DMS114 treated with DMSO at 0.1 percent for 48 hours (cell line): ENCODE measurements around the gene MLPH.

Source experiments
- DNase-seq: peaks from one replicate; lab custom pipeline; 2025; ENCODE audit not compliant: unreplicated experiment; lab: John Stamatoyannopoulos, UW

The MLPH gene

DNA sequence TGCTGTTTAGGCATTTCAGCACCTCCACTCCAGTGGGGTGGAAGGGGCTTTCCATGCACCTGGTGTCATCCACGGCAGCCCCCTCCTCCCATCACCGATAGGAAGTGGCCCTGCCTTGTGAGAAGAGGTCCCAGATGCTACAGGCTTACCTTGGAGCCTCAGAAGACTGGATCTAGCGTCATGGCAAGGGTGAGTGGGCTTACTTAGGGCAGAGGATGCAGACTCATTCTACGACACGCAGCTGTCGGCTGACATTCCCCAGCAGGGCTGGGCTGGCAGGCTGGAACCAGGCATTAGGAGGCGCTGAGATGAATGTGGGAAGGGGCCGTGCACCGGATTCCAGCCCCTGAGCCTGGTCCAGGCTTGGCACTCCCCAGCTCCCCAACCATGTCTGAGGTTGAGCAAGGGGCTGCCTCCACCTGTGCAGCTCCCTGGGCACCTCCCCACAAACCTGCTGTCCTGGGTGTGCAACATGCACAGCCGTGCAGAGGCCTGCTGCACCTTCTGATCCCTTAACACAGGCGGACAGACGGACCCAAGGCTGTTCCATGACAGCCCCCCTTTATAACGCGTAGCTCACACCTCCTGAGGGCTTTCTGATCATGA is 77.6 kb downstream of the MLPH start:
- no peak for DNase-seq

DNA sequence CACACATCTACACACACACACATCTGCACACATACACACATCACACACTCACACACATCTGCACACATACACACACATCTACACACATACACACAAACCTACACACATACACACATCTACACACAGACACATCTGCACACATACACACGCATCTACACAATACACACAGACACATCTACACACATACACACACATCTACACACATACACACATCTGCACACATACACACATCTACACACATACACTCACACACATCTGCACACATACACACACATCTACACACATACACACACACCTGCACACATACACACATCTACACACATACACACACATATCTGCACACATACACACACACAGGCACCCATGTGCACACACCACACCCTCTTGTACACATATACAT is 78.9 kb downstream of the MLPH start:
- DNase-seq, result no peak

DNA sequence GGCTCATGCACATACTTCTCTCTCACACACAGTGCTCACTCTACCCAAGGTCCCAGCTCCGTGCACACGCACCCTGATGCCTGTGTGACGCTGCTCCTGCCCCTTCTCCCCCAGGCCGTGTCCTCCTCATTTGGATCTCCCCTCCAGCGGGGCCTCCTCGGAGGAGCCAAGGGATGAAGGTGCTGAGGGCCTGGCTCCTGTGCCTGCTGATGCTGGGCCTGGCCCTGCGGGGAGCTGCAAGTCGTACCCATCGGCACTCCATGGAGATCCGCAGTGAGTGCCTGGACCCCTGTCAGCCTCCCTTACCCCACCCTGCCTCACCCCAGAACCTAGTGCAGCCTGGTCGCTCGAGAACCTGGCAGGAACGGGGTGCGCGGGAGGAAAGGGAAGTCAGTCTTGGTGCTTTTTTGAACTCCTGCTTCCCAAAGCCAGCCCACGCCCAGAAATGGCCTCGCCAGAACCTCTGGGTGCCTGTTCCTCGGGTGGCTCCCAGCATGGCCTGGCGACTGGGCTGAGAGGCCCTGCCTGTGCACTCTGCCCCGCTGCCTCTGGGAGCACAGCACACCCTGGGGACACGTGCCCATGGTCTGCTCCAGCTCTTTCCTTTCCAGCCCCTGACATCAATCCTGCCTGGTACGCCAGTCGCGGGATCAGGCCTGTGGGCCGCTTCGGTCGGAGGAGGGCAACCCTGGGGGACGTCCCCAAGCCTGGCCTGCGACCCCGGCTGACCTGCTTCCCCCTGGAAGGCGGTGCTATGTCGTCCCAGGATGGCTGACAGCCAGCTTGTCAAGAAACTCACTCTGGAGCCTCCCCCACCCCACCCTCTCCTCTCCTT is 79.6 kb downstream of the MLPH start, which contains the start of gene PRLH:
Gene PRLH, plus strand, starts transcription at position 174 of the 835 bp plus-strand sequence. Its CDS starts 0 bp downstream, at position 174.
- DNase-seq, result no peak

DNA sequence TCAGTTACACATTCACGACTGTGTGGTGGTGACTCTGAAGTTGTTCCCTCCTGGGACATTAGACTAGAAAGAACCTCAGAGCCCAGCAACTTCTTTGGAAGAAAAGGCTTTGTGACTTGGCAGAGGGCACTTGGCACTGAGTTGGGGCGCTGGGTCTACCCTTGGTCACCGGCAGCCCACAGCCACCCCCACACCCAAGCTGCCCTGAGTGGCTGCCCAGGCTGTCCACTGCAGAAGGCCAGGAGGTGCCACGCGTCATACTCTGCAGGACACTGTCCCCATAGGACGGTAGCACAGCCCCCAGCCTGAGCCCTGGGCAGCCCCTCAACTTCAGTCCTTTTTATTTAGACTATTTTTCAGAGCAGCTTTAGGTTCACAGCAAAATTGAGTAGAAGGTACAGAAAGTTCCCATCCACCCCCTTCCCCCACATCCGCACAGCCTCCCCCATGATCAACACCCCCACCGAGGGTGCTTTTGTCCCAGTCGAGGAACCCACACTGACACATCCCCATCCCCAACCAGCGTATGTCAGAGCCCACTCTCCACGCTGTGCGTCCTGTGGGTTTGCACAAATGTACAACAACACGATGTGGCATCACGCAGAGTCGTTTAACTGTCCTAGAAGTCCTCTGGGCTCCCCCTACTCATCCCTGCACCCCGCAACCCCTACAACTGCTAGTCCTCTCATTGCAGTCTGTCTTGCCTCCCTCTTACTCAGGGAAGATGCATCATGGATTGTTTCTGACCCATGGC is 80.4 kb downstream of the MLPH start:
- DNase-seq, result no peak

DNA sequence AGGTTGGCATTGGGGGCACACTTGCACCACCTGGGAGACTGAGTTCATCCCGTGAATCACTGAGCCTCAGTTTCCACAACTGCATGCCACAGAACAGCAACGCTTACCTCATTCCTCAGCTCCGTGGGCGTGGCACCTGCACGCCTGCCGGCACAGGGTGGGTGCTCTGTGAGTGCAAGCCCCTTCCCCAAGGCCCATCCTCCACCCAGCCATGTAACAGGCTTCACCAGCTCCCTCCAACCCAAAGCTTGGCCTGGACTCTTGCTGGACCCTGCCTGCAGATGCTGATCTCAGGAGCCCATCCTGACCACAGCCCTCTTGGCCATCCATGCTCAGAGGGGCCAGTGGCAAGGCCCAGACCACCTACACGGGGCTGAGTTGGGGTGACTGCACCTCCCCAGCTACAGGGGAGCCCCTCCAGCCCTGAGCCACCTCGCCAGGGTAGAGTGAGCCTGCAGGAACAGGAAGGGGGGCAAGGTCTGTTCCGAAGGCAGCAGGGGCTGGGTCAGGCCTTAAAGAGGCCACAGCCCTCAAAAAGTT is 81.1 kb downstream of the MLPH start:
- no peak for DNase-seq

DNA sequence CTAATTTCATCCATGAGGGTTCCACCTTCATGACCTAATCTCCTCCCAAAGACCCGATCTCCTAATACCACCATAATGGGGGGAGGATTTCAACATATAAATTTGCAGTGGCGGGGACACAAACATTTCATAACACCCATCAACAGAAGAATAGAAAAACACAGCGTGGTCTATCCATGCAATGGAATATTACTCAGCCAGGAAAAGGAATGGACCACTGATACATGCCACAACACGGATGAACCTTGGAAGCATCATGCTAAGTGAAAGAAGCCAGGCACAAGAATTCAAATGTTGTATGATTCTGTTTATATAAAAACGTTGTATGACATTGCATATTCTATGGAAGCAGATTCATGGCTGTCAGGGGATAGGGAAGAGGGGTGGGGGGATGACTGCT is 82.0 kb downstream of the MLPH start:
- DNase-seq, result no peak

DNA sequence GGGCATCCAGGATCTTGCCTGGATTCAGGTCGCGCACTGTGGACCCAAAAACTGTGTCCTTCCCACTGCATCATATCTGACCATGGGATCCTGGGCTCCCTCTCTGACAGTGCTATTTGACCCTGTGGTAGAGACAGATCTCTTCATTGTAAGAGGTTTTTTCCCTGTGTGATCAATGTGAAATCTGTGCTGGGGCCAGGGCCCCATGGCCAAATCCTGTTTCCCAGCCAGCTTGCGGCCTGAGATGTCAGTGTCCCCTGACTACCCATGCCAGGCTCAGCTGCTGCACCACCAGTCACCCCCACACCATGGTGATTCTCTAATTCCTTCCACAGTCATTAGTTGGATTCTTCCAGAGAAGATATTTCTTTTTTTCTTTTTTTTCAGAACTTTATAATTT is 82.8 kb downstream of the MLPH start:
- no peak for DNase-seq

DNA sequence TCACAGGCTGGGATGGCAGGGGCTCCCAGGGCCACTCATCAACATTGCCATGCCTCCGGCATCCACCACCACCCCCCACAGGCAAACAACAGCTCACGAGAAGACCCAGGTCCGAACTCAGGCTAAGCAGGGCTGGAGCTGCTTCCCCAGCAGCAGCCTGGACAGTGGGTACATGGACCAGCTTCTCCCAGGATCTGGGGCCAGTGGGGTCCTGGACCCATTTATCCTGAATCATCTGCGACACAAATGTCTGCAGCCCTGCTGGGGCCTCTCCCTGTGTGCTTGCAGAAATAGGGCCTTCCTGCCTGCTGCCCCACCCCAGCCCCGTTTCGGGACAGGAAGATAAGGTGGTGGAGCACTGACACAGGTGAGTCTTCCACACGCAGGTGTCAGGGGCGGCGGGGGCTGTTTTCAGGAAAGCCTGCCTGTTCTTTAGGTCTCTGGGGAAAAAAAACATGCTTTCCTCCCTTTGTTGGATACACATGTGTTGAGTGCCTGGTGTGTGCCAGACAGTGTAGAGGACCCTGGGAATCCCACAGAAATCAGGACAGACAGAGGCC is 83.8 kb downstream of the MLPH start:
- no peak for DNase-seq

DNA sequence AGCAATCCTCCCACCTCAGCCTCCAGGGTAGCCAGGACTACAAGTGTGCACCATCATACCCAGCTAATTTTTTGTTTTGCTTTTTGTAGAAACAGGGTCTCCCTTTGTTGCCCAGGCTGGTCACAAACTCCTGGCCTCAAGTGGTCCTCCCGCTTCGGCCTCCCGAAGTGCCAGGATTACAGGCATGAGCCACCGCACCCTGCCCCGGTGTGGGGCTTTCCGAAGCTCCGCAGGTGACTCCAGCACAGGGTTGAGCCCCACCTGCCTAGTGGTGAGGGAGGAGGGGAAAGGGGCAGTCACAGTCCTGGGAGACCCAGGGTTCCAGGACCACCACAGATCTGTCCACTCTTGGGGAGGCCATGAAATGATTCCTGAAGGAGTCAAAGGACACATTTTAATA is 84.5 kb downstream of the MLPH start:
- no peak for DNase-seq

DNA sequence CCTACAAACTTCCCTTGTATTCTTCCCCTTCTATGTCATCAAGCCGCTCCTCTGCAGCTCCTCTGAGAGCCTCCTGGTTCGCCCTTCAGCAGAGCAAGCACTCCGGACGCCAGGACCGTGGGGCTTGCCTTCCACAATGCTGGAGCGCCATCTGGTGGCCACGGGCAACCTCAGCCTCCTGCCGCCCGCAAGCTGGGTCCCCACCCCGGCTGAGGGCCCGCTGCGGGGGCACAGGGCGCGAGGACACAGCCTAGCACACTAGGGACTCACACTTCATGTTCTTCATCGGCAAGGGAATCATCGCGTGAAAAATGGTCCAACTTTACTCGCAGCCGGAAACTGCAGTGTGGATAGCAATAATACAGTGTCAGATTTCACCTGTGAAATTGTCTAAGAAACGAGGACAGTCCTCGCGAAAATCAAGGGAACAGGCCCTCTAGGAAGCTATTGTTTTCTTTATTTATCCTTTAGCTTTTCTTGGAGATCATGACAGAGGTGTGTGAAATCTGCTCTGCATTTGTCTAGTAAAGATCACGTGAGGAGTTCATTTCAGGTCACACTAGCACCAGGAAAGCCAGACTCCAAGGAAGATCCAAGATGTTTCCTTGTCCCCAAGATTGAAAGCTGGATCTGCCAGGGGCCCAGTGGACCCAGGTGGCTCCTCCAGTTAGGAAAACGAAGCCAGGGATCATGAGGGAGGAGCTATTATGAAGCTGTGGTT is 85.1 kb downstream of the MLPH start:
- peak; percentile 80 for DNase-seq

DNA sequence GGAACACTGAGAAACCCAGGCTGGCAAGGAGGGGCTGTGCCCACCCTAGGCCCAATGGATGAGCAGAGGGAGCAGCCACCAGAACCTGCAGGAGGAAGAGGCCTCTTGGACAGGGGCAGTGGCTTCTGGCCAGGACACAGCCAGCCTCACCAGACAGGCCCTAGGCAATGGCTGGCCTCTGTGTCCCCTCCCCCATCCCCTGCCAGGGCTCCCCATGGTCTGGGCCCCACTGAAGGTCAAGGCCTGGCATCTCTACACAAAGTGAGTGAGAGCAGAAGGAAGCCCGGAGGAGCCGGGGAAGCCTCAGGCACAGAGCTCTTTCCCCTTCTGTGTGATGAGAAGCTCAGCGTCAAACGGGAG is 85.7 kb downstream of the MLPH start:
- no peak for DNase-seq

DNA sequence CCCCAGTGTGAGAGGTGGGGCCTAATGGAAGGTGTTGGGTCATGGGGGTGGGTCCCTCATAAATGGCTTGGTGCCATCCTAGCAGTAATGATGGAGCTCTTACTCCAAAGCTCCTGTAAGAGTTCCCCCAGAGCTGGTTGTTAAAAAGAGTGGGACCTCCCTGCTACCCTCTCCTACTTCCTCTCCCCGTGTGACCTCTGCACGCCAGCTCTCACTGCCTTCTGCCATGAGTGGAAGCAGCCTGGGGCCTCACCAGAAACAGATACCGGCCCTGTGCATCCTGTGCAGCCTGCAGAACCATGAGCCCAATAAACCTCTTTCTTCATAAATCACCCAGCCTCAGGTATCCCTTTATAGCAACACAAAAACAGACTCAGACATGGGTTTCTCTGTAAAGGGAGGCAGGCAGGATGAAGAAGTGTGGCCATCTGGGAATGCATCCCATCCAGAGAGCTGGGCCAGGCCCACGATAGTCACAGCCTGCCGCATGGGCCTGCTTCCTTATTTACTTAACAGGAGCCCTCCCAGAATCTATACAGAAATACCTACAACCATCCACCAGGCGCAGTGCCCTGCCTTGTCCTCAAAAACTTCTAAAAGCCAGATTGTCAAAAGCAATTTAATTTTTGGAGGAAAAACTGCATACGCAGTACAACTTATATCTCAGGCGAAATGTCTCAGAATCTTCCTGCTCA is 86.8 kb downstream of the MLPH start:
- DNase-seq, result no peak

DNA sequence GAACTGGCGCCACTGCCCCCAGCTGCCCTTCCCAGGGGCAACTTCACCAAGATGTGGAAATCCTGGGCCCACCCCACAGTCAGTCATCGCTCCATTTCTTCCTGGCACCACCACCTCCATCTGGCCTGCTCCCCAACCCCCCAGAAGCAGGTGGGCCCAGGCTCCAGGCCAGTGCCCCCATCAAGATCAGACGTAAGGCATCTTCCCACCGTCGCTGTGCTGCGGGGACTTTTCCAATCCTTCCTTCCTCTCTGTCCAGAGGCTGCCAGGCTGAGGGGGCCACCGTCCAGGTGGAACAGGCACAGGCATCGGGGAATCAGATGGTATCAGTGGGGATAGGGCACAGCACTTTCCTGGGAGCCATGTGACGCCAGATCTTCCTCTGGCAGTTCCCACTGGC is 87.4 kb downstream of the MLPH start:
- DNase-seq, result no peak

DNA sequence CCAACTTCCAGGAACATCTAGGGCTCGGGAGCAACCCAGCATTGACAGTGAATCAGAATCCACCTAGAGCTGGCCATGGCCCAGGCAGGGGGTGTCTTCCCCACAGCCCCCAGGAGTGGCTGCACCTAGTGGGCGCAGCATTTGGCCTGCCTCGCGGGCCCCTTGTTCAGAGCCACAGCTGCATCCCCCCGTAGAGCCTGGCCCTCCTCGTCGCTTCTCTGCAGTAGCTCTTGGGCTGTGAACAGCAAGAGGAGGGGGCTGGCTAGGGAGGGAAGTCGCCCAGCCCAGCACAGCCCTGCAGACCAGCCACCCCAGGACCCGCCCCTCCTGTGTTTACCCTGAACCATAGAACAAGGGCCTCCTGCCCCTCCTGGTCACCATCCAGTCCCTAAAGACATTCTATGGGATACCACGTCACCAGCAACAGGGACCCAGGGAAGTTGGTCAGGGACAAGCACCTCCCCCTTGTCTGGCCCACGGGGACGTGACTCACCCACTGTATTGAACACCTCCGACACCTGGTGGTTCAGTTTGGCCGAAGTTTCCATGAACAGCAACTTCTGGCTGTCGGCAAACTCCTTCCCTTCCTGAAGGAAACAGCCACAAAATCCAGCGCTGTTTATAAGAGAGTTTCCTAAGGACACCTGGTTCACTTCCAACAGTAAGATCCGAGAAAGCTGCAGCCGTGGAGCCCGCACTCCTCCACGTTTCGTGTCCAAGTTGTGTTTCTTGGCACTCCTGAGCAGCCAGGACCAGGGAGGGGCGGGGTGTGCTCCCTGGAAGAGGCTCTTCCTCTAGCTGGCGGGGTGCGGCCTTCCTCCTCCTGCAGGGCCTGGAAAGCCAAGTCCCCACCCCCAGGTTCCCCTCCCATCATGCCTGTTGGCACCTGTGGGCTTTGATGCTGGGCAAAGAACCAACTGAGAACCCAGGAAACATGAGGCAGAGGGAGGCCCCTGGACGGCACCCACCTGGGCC is 88.1 kb downstream of the MLPH start:
- DNase-seq, result no peak

DNA sequence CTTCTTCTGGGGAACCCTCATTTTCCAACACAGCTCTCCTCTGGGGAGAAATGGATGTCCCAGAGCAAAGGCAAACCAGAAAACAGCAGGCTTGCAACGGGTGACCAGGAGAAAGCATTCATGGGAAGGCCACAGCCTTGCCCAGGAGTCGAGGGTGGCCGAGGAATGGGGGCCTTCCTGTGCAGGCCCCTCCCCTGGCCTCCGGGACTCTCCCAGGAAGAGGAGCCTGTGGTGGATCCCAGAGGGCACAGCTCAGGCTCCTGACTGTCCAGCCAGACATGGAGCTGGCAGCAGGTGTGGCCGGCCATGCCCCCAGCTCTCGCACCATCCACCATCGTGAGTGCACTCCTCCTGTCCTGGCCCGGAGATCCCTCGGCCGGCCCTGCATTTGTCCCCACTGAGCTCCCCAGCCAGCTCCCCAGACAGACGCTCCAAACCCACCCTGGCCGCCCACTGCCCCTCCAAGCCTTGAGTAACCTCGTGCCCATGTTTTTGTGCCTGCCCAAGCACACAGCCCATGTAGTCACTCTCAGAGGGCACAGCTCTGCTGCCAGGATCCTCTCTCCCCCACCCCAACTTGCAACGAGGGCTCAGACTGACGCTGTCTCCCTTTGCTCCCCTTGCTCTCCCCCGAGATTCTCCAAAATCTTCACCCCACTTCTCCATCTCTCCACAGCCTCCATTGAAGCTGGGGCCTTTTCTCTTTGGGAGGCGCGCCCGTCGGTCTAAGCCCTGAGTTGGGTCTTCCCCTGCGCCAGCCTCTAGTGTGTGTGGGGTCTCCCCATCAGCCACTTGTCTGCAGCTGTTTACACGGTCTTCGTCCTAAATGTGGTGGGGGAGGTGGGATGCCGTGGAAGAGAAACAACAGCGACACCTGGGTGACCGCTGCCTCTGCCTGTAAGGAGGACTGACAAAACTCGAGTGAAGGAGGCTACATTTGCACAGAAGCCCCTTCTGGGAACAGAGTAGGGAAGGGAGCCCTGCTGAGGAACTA is 89.1 kb downstream of the MLPH start:
- no peak for DNase-seq

DNA sequence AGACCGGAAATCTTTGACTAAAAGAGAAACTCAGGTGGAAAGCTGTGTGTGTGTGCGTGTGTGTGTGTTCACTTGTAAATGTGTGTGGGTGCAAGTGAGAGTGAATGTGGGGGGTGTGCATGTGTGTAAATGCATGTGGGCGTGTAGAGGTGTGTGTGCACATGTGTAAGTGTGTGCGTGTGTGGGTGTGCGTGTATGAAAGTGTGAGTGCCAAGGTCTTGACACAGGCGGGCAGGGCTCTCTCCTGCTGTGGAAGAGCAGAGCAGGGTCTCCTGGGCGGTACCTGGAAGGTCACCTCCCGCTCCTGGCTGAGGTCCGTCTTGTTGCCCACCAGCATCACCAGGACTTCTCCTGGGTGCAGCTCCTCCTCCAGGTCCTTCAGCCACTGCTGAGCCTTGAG is 89.9 kb downstream of the MLPH start:
- DNase-seq, result no peak

DNA sequence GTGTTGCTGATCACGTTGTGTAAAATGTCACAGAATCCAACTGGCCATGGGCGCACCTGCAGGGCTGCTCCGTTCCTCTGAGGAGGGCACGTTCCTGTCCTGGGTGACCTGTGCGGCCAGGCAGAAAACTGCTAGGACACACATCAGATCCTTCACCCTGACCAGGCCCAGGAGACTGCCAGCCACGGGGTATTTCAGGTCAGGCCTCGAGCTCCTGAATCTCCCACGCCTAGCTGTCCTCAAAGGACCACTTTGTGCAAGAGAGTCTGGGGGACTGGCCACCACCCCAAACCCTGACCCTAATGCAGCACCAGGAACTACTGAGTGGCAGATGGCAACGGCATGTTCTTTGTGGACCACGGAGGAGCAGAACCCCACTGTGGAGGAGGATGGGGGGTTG is 90.4 kb downstream of the MLPH start:
- DNase-seq, result no peak
